GM23338 (cell line): ENCODE measurements around the gene FRAS1. TPM values are rescaled to one million over a fixed set of nuclear protein-coding genes. Genes with fewer than 3 reads are reported as not detected.
A peak's percentile ranks its signal among the peaks of the same experiment; 100 is the strongest.

Experiments
- ATAC-seq: fragments of 200-7000 bp; cut with Tn5 transposase; 3 replicates; pipeline ENCODE4 v1.9.1; 2020
- DNase-seq: peaks from one replicate; pipeline ENCODE4 v3.0.0-alpha.2; 2015; ENCODE audit warnings: low spot score
- H2AFZ ChIP-seq: fragments of 200-600 bp; sonication (generic); 2 replicates; pipeline ENCODE4 v1.8.0; 2016; ENCODE audit warnings: antibody characterized with exemption, mild to moderate bottlenecking, moderate library complexity
- H3F3A ChIP-seq: fragments of 200-600 bp; sonication (generic); replicated peaks from 2 replicates; pipeline ENCODE4 v1.8.0; 2017; ENCODE audit warnings: antibody characterized with exemption, mixed run types, low read depth
- H3K27ac ChIP-seq: fragments of 200-600 bp; sonication (generic); 2 replicates; pipeline ENCODE4 v1.6.1; 2016; ENCODE audit warnings: low read depth
- H3K27me3 ChIP-seq: fragments of 200-600 bp; sonication (generic); 2 replicates; pipeline ENCODE4 v1.8.0; 2016; ENCODE audit warnings: mild to moderate bottlenecking, mixed run types, moderate library complexity; ENCODE audit not compliant: insufficient read depth
- H3K36me3 ChIP-seq: fragments of 200-600 bp; sonication (generic); 2 replicates; pipeline ENCODE4 v1.8.0; 2016; ENCODE audit warnings: mild to moderate bottlenecking; ENCODE audit not compliant: insufficient read depth
- H3K4me1 ChIP-seq: fragments of 200-600 bp; sonication (generic); 2 replicates; pipeline ENCODE4 v1.8.0; 2016; ENCODE audit warnings: mild to moderate bottlenecking, moderate library complexity; ENCODE audit not compliant: insufficient read depth
- H3K4me2 ChIP-seq: fragments of 200-600 bp; sonication (generic); 2 replicates; pipeline ENCODE4 v1.7.1; 2017; ENCODE audit warnings: mixed run types
- H3K4me3 ChIP-seq: fragments of 200-600 bp; sonication (generic); 2 replicates; pipeline ENCODE4 v1.6.1; 2016; ENCODE audit warnings: mixed run types
- H3K79me2 ChIP-seq: fragments of 200-600 bp; sonication (generic); replicated peaks from 2 replicates; pipeline ENCODE4 v1.8.0; 2017; ENCODE audit warnings: mild to moderate bottlenecking; ENCODE audit not compliant: insufficient read depth
- H3K9me2 ChIP-seq: fragments of 200-600 bp; sonication (generic); 2 replicates; pipeline ENCODE4 v1.8.0; 2017; ENCODE audit not compliant: insufficient read depth
- H4K20me1 ChIP-seq: fragments of 200-600 bp; sonication (generic); replicated peaks from 2 replicates; pipeline ENCODE4 v1.8.0; 2017; ENCODE audit warnings: mild to moderate bottlenecking; ENCODE audit not compliant: insufficient read depth
- H3K27ac Mint-ChIP-seq: 2 replicates; pipeline ENCODE4 v1.8.0; 2020; ENCODE audit warnings: inconsistent platforms, mild to moderate bottlenecking, moderate library complexity, mixed read lengths
- H3K27me3 Mint-ChIP-seq: 3 replicates; pipeline ENCODE4 v1.8.0; 2022; ENCODE audit warnings: low read depth, mild to moderate bottlenecking, moderate library complexity, mixed read lengths, inconsistent platforms; ENCODE audit not compliant: insufficient read depth, poor library complexity
- H3K36me3 Mint-ChIP-seq: 3 replicates; pipeline ENCODE4 v1.8.0; 2021; ENCODE audit warnings: low read depth, mild to moderate bottlenecking, inconsistent platforms, moderate library complexity, mixed read lengths
- H3K4me1 Mint-ChIP-seq: 3 replicates; pipeline ENCODE4 v1.8.0; 2020; ENCODE audit warnings: mild to moderate bottlenecking, inconsistent platforms, mixed read lengths
- H3K4me3 Mint-ChIP-seq: 3 replicates; pipeline ENCODE4 v1.8.0; 2021; ENCODE audit warnings: moderate library complexity, mild to moderate bottlenecking, inconsistent platforms, mixed read lengths
- H3K9me3 Mint-ChIP-seq: 3 replicates; pipeline ENCODE4 v1.8.0; 2020; ENCODE audit warnings: moderate library complexity, mild to moderate bottlenecking, inconsistent platforms, mixed read lengths
- CREB1 ChIP-seq: fragments of 250-450 bp; sonication (Bioruptor Pico); IDR thresholded peaks from 2 replicates; pipeline ENCODE4 v1.5.0; 2020; ENCODE audit warnings: low read depth, mild to moderate bottlenecking, moderate library complexity
- CTCF ChIP-seq, 2 experiments: fragments of 200-600 bp in 1 of 2; sonication (generic) in 1 of 2; conservative IDR thresholded peaks; 2 replicates each; pipeline versions ENCODE4 v1.5.1 to v1.6.1; 2016 to 2017; ENCODE audit warnings: antibody characterized with exemption in 2 of 2, low read depth in 2 of 2, mild to moderate bottlenecking in 2 of 2, moderate library complexity in 1 of 2
- ETS1 ChIP-seq: IDR thresholded peaks from 2 replicates; pipeline ENCODE4 v1.6.1; 2016; ENCODE audit warnings: antibody characterized with exemption
- ZNF331 ChIP-seq: fragments of 250-450 bp; sonication (Bioruptor Pico); IDR thresholded peaks from 2 replicates; pipeline ENCODE4 v1.5.0; 2020; ENCODE audit warnings: low read depth, mild to moderate bottlenecking, moderate library complexity
- ZNF462 ChIP-seq: fragments of 250-450 bp; sonication (Bioruptor Pico); IDR thresholded peaks from 2 replicates; pipeline ENCODE4 v1.5.0; 2020; ENCODE audit warnings: mild to moderate bottlenecking, moderate library complexity
- polyA plus RNA-seq: library from polyadenylated mRNA; unstranded; fragments of >200 nt; fragmentation: Nextera tagmentation; extraction: Ambion mirVana; gene quantifications from 2 replicates; pipeline ENCODE4 v1.2.1, GENCODE V29; 2016
- total RNA-seq: library from RNA; depleted of rRNA; stranded (reverse); fragments of >200 nt; shearing (Covaris generic); gene quantifications from 2 replicates; pipeline ENCODE4 v1.2.3, GENCODE V29; 2014

FRAS1 gene
- total and polyA plus RNA-seq, 2 experiments from 2014 or later, result 12.4 to 108 TPM

- TF ChIP-seq ZNF462 (CRISPR knock-in tag), result no peak
- TF ChIP-seq CTCF (conservative IDR thresholded peaks at IDR 0.05; ENCODE audit: low read depth in 2 of 2), result no peak
- no peak for TF ChIP-seq ETS1
Measured at GRCh38 chr4:78059938-78060337, 2.8 kb downstream of the FRAS1 start (continued).

- no peak for ATAC-seq
- H3K27ac Mint-ChIP-seq, result no peak overlapping the region
- H3K27me3 ChIP-seq, result no peaks in the 10 kb centered on the region
- peaks cover 62% of the 10 kb centered on the region for H3K4me1 ChIP-seq
- no peaks in the 10 kb centered on the region for H3K9me2 ChIP-seq
- peaks cover 4% of the 10 kb centered on the region; the same call in 1 of the 2 replicates for H4K20me1 ChIP-seq
- no peak overlapping the region for H2AFZ ChIP-seq
- H3F3A ChIP-seq, result peaks cover 5% of the 10 kb centered on the region; the same call in 1 of the 2 replicates
- H3K36me3 Mint-ChIP-seq, result peaks cover 12% of the 10 kb centered on the region
- no peak overlapping the region; the same call in 2 of the 3 replicates for H3K4me3 Mint-ChIP-seq
- H3K27me3 Mint-ChIP-seq, result peaks cover 15% of the 10 kb centered on the region
- H3K79me2 ChIP-seq, result peaks cover 94% of the 10 kb centered on the region
- H3K9me3 Mint-ChIP-seq, result no peaks in the 10 kb centered on the region
- H3K4me1 Mint-ChIP-seq, result peaks cover 55% of the 10 kb centered on the region
- H3K4me3 ChIP-seq, result no peak overlapping the region
- no peak for DNase-seq
- H3K36me3 ChIP-seq, result no peaks in the 10 kb centered on the region
- H3K27ac ChIP-seq, result no peak overlapping the region
- peak overlapping the region; percentile 72; the same call in 1 of the 2 replicates for H3K4me2 ChIP-seq
- TF ChIP-seq ZNF331 (CRISPR knock-in tag) (no peak), CREB1 (CRISPR knock-in tag) (no peak), ZNF462 (CRISPR knock-in tag) (no peak)
Measured at GRCh38 chr4:78061939-78062570, 4.9 kb downstream of the FRAS1 start.
